ENCODE measurements around the gene CD63. TPM values are rescaled to one million over a fixed set of nuclear protein-coding genes. Genes with fewer than 3 reads are reported as not detected.

The CD63 gene
- total and polyA plus RNA-seq, 2 of the 13 experiments (the other 11 are each of a cell fraction or from before 2014, with no cell fraction given) = 234 to 277 TPM

GRCh38 chr12:55715833-55716581, 12.8 kb downstream of the CD63 start, which contains the start of gene BLOC1S1 (continued):
- TF ChIP-seq NR2C2 (CRISPR knock-in tag; IDR thresholded peaks at IDR 0.05; ENCODE audit: borderline replicate concordance) (peak; percentile 76; the same call in 1 of the 2 replicates), ZNF891 (CRISPR knock-in tag; IDR thresholded peaks at IDR 0.05) (peak; percentile 38; the same call in 1 of the 2 replicates), PPARG (CRISPR knock-in tag; conservative IDR thresholded peaks at IDR 0.05) (no peak), BRD4 (CRISPR knock-in tag; IDR thresholded peaks at IDR 0.05) (no peak), ZNF326 (CRISPR knock-in tag; IDR thresholded peaks at IDR 0.05; ENCODE audit: borderline replicate concordance) (no peak), ZNF281 (CRISPR knock-in tag; IDR thresholded peaks at IDR 0.05; ENCODE audit: borderline replicate concordance) (peak; percentile 68), HMGXB3 (CRISPR knock-in tag; IDR thresholded peaks at IDR 0.05; ENCODE audit: borderline replicate concordance) (0 out of 2 replicates have a peak, but pooled peaks have one; percentile 66), ZBTB42 (CRISPR knock-in tag; IDR thresholded peaks at IDR 0.05) (no peak), AHR (CRISPR knock-in tag; IDR thresholded peaks at IDR 0.05) (peak; percentile 77; the same call in 1 of the 2 replicates), ZNF224 (CRISPR knock-in tag; IDR thresholded peaks at IDR 0.05) (0 out of 2 replicates have a peak, but pooled peaks have one; percentile 67), PAX8 (CRISPR knock-in tag; IDR thresholded peaks at IDR 0.05; ENCODE audit: borderline replicate concordance) (no peak), ISX (CRISPR knock-in tag; conservative IDR thresholded peaks at IDR 0.05) (no peak), ZFP62 (CRISPR knock-in tag; IDR thresholded peaks at IDR 0.05) (no peak), RAD21 (CRISPR knock-in tag; IDR thresholded peaks at IDR 0.05) (no peak), ELK4 (CRISPR knock-in tag; IDR thresholded peaks at IDR 0.05; ENCODE audit: borderline replicate concordance) (no peak), RAD51 (IDR thresholded peaks at IDR 0.05; ENCODE audit: borderline replicate concordance) (peak; percentile 99), PAF1 (CRISPR knock-in tag; IDR thresholded peaks at IDR 0.05) (no peak), GABPB1 (CRISPR knock-in tag; IDR thresholded peaks at IDR 0.05) (peak; percentile 95), HOXA9 (CRISPR knock-in tag; IDR thresholded peaks at IDR 0.05; ENCODE audit: borderline replicate concordance) (peak; percentile 75; the same call in 1 of the 2 replicates), FOXC1 (CRISPR knock-in tag; IDR thresholded peaks at IDR 0.05; ENCODE audit: borderline replicate concordance) (peak; percentile 71; the same call in 1 of the 2 replicates), TEF (CRISPR knock-in tag; IDR thresholded peaks at IDR 0.05) (no peak)

Measured in HepG2 (cell line).